NCI-H1092 (cell line): ENCODE results near the gene SH2D3A.
"Not testable (repeated sequence)": the region's sequence is repeated elsewhere in the genome, so short reads cannot be mapped to it uniquely, and the experiment has no call there.

Experiments used
- DNase-seq: peaks from one replicate; lab custom pipeline; 2025; lab: John Stamatoyannopoulos, UW

SH2D3A gene

DNA sequence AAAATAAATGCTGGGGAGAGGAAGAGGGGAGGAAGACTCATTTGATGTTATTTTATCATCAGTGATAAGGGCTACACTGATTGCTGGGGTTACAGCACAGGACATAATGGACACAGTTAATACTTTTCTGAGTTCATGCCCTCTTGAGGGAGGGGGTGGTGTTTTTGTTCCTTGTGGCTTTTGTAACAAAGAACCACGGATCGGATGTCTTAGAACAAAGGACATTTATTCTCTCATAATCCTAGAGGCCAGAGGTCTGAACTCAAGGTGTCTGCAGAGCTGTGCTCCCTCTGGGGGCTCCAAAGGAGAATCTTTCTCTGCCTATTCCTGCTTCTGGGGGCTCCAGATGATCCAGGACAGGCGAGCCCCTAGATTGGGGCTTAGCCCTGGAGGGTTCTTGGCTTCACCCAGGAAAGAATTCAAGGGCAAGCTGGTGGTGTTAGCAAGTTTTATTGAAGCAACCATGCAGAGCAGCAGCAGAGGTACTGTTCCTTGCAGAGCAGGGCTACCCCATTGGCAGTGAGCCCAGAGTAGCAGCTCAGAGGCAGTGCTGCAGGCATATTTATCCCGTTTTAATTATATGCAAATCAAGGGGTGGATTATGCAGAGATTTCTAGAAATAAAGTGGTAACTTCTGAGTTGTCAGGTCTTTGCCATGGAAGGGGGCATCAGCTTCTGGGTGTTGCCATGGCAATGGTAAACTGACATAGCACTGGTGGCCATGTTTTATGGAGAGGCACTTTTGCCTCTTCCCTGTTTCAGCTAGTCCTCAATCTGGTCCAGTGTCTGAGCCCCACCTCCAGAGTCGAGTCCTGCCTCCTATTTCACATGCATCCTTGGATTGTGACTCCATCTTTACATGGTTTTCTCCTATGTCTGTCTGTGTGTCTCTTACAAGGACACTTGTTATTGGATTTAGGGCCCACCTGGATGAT is 23.2 kb upstream of the SH2D3A start:
- no peak for DNase-seq

- no peak for DNase-seq
Measured at GRCh38 chr19:6788896-6789295, 21.7 kb upstream of the SH2D3A start.

- DNase-seq = no peak
Measured at GRCh38 chr19:6787393-6787792, 20.2 kb upstream of the SH2D3A start.

DNA sequence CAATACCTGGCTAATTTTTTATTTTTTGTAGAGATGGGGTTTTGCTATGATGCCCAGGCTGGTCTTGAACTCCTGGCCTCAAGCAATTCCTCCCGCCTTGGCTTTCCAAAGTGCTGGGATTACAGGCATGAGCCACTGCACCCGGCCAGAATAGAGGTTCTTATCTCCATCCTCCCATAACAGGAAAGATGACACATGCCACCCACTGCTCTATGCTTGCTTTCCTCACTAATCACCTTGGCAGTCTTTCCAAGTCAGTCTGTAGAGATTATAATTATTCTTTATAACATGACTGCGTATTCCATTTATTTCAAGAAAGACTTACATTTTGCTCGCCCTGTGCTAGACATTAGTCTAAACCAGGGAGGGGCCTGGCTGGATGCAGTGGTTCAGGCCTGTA is 12.0 kb upstream of the SH2D3A start:
- DNase-seq = no peak

DNA sequence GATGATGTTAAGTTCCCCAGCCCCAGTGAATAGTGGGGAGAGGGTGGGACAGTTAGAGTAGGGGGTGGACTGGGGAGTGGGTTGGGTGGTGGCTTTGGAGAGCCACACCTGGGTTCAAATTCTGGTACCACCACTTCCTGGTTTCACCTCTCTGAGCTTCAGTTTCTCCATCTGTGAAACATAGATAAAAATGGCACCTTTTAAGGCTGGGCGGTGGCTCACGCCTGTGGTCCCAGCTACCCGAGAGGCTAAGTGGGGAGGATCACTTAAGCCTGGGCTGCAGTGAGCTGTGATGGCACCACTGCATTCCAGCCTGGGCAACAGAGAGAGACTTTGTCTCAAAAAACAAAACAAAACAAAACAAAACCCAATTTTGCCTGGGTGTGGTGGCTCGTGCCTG is 11.2 kb upstream of the SH2D3A start:
- no peak for DNase-seq

DNA sequence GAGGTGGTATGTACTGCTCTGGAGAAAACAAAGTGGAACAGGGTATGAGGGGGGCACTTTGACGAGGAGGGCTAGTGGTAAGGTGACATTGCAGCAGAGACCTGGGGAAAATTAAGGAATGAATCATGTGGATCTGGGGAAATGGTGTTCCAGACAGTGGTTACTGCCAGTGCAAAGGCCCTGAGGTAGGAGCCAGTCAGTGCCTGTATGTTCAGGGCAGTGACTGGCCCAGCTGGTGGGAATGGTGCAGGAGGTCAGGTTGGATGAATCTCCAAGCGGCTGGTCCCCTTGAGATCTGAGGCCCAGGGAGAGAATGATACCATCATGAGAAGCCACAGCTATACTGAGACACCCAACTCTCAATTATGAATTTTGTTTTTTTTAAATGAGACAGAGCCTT is 10.2 kb upstream of the SH2D3A start:
- DNase-seq = no peak

- no peak for DNase-seq
Measured at GRCh38 chr19:6776999-6777398, 9.8 kb upstream of the SH2D3A start.

DNA sequence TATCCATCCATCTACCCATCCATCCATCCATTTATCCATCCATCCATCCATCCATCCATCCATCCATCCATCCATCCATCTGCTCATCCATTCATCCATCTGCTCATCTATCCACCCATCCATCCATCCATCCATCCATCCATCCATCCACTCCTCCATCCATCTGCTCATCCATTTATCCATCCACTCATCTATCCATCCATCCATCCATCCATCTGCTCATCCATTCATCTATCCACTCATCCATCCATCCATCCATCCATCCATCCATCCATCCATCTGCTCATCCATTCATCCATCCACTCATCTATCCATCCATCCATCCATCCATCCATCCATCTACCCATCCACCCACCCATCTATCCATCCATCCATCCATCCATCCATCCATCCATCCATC is 8.8 kb upstream of the SH2D3A start:
- DNase-seq = not testable (repeated sequence)

- DNase-seq = no peak
Measured at GRCh38 chr19:6774821-6775707, 7.8 kb upstream of the SH2D3A start.

GRCh38 chr19:6773323-6773931 is 6.2 kb upstream of the SH2D3A start:
- DNase-seq = no peak

GRCh38 chr19:6772866-6773322 is 5.7 kb upstream of the SH2D3A start:
- DNase-seq = no peak

DNA sequence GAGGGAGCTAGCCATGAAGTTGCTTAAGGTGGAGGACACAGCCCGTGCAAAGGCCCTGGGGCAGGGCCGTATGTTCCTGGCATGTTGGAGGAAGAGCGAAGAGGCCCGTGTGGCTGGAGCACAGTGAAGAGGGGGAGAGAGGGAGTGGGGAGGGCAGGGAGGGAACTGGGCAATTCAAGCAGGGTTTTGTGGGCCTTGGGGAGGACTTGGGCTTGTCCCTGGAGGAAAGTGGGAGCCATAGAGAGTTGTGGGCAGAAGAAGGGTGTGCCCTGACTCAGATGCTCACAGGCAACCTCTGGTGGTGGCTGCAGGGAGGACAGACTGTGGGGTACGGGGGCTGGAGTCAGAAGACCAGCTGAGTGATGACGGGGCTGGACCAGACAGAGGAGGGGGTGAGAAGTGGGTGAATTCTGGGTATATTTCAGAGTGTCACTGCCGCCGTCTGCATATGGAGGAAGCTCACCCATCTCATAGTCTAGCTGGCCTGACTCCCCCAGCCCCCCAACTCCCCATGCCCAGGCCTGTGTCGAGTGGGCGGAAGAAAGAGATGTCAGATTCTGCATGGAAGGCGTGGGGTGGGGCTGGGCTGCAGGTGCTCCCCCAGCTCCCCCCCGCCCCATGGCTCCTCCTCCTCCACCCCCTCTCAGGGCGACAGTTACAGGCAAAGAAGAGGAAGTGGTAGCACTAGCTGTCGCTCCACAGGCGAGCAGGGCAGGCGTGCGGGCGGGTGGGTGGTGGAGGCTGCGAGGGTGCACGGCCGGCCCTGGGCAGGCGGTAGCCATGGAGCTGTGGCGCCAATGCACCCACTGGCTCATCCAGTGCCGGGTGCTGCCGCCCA is 5.0 kb upstream of the SH2D3A start, which contains the start of gene VAV1:
VAV1 (plus strand) TSS at position 681 of the 838 bp plus-strand sequence; CDS start at position 781, 100 bp downstream.
- no peak for DNase-seq

DNA sequence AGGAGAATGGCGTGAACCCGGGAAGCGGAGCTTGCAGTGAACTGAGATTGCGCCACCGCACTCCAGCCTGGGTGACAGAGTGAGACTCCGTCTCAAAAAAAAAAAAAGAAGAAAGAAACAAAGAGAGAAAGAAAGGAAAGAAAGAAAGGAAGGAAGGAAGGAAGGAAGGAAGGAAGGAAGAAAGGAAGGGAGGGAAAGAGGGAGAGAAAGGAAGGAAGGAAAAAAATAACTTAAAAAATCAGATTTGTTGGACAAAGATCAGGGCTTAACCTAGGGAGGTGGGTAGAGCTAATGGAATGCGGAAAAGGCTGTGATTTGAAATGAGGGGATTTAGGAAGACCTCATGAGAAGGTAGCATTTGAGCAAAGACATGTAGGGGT is 4.4 kb upstream of the SH2D3A start:
- DNase-seq = not testable (repeated sequence)

DNA sequence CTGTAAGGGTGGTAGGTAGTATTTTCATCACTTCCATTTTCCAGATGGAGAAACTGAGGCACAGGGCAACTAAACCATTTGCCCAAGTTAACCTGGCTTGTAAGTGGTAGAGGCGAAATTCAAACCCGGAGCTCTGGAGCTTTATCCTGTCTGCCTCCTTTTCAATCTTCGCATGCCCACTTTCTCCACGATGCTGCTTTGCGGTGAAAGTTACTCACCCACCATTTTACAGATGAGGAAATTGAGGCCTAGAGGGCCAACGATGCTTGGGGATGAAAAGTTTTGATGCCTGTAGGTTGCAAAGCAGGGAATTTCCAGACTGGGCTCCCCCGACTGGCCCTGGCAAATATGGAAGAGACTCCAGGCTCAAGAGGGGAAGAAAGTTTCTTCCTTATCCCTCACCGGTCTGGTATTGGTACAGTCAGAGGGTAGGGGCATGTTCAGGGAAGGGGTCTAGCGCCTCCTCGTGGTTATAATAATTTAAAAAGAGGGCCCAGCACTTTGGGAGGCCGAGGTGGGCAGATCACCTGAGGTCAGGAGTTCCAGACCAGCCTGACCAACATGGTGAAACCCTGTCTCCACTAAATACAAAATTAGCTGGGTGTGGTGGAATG is 1.9 kb upstream of the SH2D3A start:
- no peak for DNase-seq

GRCh38 chr19:6768236-6768785 is 1.1 kb upstream of the SH2D3A start:
- no peak for DNase-seq

DNA sequence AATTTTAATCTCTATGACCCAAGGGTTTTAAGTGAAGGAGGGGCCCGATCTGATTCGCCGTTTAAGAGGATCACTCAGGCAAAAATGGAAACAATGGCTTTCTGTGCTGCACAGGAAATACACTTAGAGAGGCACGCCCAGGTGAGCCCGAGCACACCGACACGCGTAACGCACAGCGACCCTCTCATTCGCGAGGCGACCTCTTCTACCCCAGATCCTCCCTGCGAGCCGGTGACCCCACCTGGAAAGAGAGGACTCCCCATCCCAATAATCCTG is 216 bp downstream of the SH2D3A start:
- no peak for DNase-seq

- DNase-seq = no peak
Measured at GRCh38 chr19:6766357-6767080, 716 bp downstream of the SH2D3A start.

DNA sequence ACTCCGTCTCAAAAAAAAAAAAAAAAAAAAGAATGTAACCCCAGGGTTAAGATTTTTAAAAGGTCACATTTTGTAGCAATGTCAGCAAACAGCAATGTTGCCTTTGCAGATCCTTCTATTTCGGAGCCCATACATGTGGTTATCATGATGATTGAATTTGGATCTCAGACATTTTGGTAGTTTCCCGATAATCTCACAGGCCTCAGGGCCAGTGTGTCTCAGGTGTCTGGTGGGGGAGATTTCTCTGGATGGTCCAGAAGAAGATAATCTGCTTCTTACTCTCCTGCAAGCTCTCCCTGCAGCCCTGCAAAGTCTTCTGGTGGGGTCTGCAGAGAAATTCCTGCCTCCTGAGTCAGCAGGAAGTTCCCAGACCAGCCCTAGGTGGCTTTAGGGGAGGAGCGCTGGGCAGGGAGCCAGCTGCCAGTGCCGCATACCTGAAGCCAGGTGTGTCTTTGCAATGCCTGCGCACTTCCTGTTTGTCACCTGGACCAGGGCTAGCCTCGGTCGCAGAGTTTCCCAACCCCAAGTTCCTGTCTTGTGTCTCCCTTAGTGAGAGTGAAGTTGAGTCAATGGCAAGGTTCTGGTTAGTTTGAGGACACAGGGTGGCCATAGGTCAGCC is 1.4 kb downstream of the SH2D3A start:
- DNase-seq = no peak

GRCh38 chr19:6762253-6762797 is 4.9 kb downstream of the SH2D3A start:
- DNase-seq = not testable (repeated sequence)
